ENCODE data around the gene FCHO2.

FCHO2 gene

GRCh38 chr5:73088026-73088425 lies 132.2 kb downstream of the FCHO2 start:
- Histone ChIP-seq H3K27me3 (ENCODE audit: insufficient read depth, low read length, poor library complexity, severe bottlenecking) (no peaks in the 10 kb centered on the region), H4K20me1 (ENCODE audit: insufficient read depth, low read length, poor library complexity, severe bottlenecking) (no peaks in the 10 kb centered on the region), H3K4me1 (ENCODE audit: insufficient read depth, low read length, poor library complexity, severe bottlenecking) (no peaks in the 10 kb centered on the region), H3F3A (ENCODE audit: low read depth) (no peaks in the 10 kb centered on the region), H3K9me2 (replicated peaks; ENCODE audit: low read depth, low read length) (no peaks in the 10 kb centered on the region), H3K4me3 (ENCODE audit: low read length, poor library complexity, severe bottlenecking) (no peak overlapping the region), H3K9me3 (ENCODE audit: insufficient read depth, low read depth, low read length) (no peaks in the 10 kb centered on the region), H2AFZ (ENCODE audit: low read length) (no peak overlapping the region), H3K36me3 (ENCODE audit: insufficient read depth, low read length) (no peaks in the 10 kb centered on the region), H3K4me2 (ENCODE audit: low read depth, low read length, poor library complexity, severe bottlenecking) (no peak overlapping the region), H3K9ac (ENCODE audit: low read depth, low read length, poor library complexity, severe bottlenecking) (no peak overlapping the region), H3K79me2 (ENCODE audit: insufficient read depth, low read length) (no peaks in the 10 kb centered on the region)
- TF ChIP-seq, protein P1, sequence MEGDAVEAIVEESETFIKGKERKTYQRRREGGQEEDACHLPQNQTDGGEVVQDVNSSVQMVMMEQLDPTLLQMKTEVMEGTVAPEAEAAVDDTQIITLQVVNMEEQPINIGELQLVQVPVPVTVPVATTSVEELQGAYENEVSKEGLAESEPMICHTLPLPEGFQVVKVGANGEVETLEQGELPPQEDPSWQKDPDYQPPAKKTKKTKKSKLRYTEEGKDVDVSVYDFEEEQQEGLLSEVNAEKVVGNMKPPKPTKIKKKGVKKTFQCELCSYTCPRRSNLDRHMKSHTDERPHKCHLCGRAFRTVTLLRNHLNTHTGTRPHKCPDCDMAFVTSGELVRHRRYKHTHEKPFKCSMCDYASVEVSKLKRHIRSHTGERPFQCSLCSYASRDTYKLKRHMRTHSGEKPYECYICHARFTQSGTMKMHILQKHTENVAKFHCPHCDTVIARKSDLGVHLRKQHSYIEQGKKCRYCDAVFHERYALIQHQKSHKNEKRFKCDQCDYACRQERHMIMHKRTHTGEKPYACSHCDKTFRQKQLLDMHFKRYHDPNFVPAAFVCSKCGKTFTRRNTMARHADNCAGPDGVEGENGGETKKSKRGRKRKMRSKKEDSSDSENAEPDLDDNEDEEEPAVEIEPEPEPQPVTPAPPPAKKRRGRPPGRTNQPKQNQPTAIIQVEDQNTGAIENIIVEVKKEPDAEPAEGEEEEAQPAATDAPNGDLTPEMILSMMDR (conservative IDR thresholded peaks at IDR 0.05; ENCODE audit: low read length), result no peak
- no peak for TF ChIP-seq EZH2phosphoT487 (IDR thresholded peaks at IDR 0.05; ENCODE audit: borderline replicate concordance)

DNA sequence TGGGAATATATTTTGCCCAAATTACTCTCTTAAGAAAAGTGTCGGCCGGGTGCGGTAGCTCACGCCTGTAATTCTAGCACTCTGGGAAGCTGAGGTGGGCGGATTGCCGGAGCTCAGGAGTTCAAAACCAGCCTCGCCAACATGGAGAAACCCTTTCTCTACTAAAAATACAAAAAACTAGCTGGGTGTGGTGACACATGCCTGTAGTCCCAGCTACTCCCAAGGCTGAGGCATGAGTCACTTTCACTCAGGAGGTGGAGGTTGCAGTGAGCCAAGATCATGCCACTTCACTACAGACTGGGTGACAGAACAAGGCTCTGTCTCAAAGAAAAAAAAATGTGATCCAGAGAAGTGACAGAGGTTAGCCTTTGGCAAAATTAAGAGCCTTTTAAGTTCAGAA lies 138.1 kb downstream of the FCHO2 start:
- H3K27me3 ChIP-seq (ENCODE audit: insufficient read depth, low read length, poor library complexity, severe bottlenecking), result no peaks in the 10 kb centered on the region
- no peak overlapping the region for H3K4me2 ChIP-seq (ENCODE audit: low read depth, low read length, poor library complexity, severe bottlenecking)
- peaks cover 4% of the 10 kb centered on the region; the same call in 1 of the 2 replicates for H3K9me3 ChIP-seq (ENCODE audit: insufficient read depth, low read depth, low read length)
- no peak for TF ChIP-seq EZH2phosphoT487 (IDR thresholded peaks at IDR 0.05; ENCODE audit: borderline replicate concordance)
- TF ChIP-seq, protein P1 (conservative IDR thresholded peaks at IDR 0.05; ENCODE audit: low read length), result no peak
- H3K4me3 ChIP-seq (ENCODE audit: low read length, poor library complexity, severe bottlenecking), result no peak overlapping the region
- H3K79me2 ChIP-seq (ENCODE audit: insufficient read depth, low read length), result no peaks in the 10 kb centered on the region
- no peaks in the 10 kb centered on the region for H3K4me1 ChIP-seq (ENCODE audit: insufficient read depth, low read length, poor library complexity, severe bottlenecking)
- no peak overlapping the region for H2AFZ ChIP-seq (ENCODE audit: low read length)
- H3F3A ChIP-seq (ENCODE audit: low read depth), result no peaks in the 10 kb centered on the region
- no peaks in the 10 kb centered on the region for H4K20me1 ChIP-seq (ENCODE audit: insufficient read depth, low read length, poor library complexity, severe bottlenecking)
- H3K36me3 ChIP-seq (ENCODE audit: insufficient read depth, low read length), result no peaks in the 10 kb centered on the region
- no peak overlapping the region for H3K9ac ChIP-seq (ENCODE audit: low read depth, low read length, poor library complexity, severe bottlenecking)
- H3K9me2 ChIP-seq (replicated peaks; ENCODE audit: low read depth, low read length), result no peaks in the 10 kb centered on the region

- Histone ChIP-seq H4K20me1 (ENCODE audit: insufficient read depth, low read length, poor library complexity, severe bottlenecking) (no peaks in the 10 kb centered on the region), H3K4me1 (ENCODE audit: insufficient read depth, low read length, poor library complexity, severe bottlenecking) (no peaks in the 10 kb centered on the region), H3K9me2 (replicated peaks; ENCODE audit: low read depth, low read length) (no peaks in the 10 kb centered on the region), H3K79me2 (ENCODE audit: insufficient read depth, low read length) (no peaks in the 10 kb centered on the region), H2AFZ (ENCODE audit: low read length) (no peak overlapping the region), H3K4me2 (ENCODE audit: low read depth, low read length, poor library complexity, severe bottlenecking) (no peak overlapping the region), H3K36me3 (ENCODE audit: insufficient read depth, low read length) (no peaks in the 10 kb centered on the region), H3K27me3 (ENCODE audit: insufficient read depth, low read length, poor library complexity, severe bottlenecking) (no peaks in the 10 kb centered on the region), H3K9me3 (ENCODE audit: insufficient read depth, low read depth, low read length) (peaks cover 4% of the 10 kb centered on the region; the same call in 1 of the 2 replicates), H3F3A (ENCODE audit: low read depth) (no peaks in the 10 kb centered on the region), H3K4me3 (ENCODE audit: low read length, poor library complexity, severe bottlenecking) (no peak overlapping the region), H3K9ac (ENCODE audit: low read depth, low read length, poor library complexity, severe bottlenecking) (no peak overlapping the region)
- no peak for TF ChIP-seq EZH2phosphoT487 (IDR thresholded peaks at IDR 0.05; ENCODE audit: borderline replicate concordance)
- TF ChIP-seq, protein P1 (conservative IDR thresholded peaks at IDR 0.05; ENCODE audit: low read length), result no peak
Measured at GRCh38 chr5:73094415-73094814, 138.6 kb downstream of the FCHO2 start.

All from Loucy (cell line).